HT1080 (cell line): ENCODE results near the gene DIP2B. TPM values are rescaled to one million over a fixed set of nuclear protein-coding genes. Genes with fewer than 3 reads are reported as not detected.

ENCODE experiments used
- DNase-seq: peaks from one replicate; pipeline ENCODE4 v3.0.0-alpha.2; 2015; ENCODE audit warnings: low read depth
- total RNA-seq: library from RNA; depleted of rRNA; stranded (reverse); fragments of >200 nt; shearing (Covaris generic); gene quantifications from 2 replicates; pipeline ENCODE4 v1.2.3, GENCODE V29; 2014

Gene DIP2B
- total RNA-seq, 1 experiment from 2014 or later: 45.3 TPM

GRCh38 chr12:50611021-50611744 is 106.4 kb downstream of the DIP2B start:
- no peak for DNase-seq

GRCh38 chr12:50612882-50613281 is 108.1 kb downstream of the DIP2B start:
- DNase-seq: no peak

DNA sequence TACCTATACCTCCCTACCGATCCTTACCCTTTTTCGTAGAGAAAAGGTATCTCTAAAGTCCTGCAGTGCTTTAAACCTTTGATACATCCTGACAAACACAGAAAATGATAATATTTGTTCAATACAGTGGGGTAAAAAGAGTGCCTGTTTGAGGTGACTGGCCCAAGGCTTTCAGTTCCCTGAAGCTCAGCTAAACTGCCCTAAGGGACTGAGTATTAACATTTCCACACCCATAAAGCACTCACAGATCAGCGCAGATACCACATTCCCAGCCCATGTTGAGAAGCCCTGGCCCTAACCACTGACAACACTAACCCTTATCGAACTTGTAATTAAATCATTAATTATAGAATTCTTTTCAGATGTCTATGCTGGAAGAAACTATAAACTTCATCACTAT is 108.7 kb downstream of the DIP2B start:
- no peak for DNase-seq

- peak; percentile 68 for DNase-seq
Measured at GRCh38 chr12:50614167-50614759, 109.5 kb downstream of the DIP2B start.

DNA sequence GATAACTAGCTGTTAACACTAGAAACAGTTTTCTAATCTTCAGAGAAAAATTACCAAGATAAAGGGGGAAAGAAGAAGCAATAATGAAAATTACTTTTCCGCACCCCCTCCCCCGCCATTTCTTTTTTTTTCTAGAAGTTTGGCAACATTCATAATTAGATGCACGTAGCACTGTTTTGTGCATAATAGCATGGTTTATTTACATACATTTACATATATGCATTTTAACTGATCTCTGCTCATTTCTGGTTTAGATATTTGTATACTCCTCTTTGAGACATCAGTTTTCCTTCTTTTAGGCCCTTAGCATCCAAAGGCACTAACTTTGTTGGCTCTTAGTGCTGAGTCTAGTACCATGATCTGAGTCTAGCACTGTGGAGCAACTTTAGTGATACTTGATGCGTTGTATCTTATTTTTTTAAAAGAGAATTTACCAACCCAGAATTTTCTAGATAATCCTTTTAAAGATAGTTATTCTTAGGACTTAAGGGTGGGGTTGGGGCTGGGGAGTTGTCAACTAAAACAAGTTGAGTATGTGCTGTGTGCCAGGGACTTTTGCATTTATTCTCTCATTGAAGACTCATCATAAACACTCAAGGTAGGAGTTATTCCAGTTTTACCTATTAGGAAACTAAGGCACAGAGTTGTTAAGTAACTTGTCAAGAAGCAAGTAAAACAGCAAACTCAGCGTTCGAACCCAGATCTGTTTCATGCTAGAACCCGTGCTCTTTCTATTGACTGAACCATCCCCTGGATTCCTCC is 110.5 kb downstream of the DIP2B start:
- no peak for DNase-seq

- no peak for DNase-seq
Measured at GRCh38 chr12:50615907-50616296, 111.1 kb downstream of the DIP2B start.

DNA sequence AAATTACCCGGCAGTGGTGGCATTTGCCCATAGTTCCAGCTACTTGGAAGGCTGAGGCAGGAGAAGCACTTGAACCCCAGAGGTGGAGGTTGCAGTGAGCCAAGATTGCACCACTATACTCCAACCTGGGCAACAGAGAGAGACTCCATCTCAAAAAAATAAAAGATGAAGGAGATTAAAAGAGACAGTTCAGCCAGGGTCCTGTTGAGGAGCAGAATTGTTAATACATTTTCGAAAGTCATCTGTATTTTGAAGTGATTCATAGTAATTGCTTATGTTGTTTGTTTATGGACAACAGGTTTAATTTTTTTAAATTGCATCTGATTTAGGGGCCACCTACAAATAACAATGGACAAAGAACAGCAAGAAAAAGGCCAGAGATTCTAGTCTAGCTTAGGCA is 112.9 kb downstream of the DIP2B start:
- no peak for DNase-seq

DNA sequence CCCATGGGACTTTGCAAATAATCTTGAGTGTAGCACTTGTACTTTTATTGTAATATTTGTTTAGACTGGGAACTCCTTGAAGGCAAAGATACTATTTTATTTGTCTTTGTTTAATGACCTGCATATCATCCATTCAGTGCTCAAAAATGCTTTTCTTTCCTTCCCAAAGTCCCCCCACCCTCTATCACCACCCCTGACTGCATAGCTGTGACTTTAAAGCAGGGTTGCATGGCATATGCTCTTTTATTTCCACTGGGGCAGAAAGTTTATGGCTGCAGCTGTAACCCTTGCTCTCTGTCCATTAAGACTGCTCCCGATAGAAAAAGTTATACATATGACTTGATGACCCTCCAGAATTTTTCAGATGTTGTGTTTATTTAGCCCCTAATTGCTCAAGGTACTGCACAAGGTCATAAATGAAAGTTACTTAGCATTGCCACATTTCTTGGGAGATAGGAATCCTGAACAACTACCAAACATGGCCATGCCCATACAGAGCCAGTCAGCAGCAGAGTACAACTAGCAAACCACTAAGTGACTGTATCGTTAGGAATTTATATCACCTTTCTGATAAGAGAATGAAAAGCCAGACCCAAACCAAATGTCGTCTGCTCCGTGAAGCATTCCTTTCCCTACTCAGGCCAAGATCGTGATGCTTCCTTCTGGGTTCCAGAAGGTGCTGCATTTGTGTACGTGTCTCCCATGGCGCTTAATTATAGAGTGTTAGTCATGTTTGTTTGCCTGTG is 114.3 kb downstream of the DIP2B start:
- DNase-seq: peak; percentile 73

DNA sequence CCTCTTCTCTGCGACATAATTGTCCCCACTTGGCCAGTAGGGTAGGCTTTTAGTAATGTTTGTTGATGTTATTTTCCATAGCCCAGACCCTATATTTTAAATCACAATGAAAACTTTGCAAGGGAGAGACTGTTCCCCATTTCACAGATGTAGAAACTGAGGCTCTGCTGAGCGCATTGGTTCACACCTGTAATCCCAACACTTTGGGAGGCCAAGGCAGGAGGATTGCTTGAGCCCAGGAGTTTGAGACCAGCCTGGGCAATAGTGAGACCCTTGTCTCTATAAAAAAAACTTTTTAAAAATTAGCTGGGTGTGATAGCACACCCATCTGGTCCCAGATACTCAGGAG is 114.8 kb downstream of the DIP2B start:
- DNase-seq: no peak

DNA sequence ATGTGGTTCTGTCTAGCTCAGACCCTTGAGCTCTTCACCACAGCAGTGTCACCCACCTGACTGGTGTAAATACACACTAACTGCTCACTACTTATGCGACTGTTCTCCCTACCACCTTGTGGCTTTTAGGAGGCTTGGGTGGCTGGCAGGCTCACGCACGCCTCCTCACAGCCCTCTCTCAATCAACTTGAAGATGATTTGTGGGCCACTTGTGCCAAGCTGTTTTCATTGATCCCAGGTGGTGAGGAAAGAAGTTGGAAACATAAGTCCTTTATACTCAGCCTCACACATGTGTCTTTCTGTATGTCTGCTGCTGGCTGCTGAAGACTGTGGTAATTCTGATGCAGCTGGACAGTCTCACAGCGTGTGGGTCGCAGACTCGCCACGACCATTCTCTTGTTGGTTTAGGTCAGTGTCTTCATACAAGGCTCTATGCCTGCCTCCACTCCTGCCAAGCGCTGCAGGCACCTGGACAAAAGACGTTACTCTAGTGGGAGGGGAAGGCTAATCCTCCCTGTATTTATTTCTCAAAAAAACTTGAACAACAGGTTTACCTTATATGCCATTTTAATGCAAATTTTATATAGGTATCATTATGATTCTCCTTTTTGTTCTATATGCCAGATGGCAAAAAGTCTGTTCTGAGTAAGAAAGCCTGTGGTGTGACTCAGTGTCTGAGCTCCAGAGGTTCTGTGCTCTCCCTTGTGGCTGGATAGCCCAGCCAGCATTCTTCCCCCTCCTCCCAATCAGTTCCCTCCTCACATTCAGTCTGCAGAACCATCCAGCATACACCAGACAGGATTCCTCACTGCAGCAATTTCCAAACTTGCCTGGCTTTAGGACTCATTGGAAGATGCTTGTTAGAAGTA is 115.6 kb downstream of the DIP2B start:
- peak; percentile 91 for DNase-seq

- no peak for DNase-seq
Measured at GRCh38 chr12:50620978-50621360, 116.2 kb downstream of the DIP2B start.

GRCh38 chr12:50621399-50622300 is 116.9 kb downstream of the DIP2B start:
- DNase-seq: no peak

DNA sequence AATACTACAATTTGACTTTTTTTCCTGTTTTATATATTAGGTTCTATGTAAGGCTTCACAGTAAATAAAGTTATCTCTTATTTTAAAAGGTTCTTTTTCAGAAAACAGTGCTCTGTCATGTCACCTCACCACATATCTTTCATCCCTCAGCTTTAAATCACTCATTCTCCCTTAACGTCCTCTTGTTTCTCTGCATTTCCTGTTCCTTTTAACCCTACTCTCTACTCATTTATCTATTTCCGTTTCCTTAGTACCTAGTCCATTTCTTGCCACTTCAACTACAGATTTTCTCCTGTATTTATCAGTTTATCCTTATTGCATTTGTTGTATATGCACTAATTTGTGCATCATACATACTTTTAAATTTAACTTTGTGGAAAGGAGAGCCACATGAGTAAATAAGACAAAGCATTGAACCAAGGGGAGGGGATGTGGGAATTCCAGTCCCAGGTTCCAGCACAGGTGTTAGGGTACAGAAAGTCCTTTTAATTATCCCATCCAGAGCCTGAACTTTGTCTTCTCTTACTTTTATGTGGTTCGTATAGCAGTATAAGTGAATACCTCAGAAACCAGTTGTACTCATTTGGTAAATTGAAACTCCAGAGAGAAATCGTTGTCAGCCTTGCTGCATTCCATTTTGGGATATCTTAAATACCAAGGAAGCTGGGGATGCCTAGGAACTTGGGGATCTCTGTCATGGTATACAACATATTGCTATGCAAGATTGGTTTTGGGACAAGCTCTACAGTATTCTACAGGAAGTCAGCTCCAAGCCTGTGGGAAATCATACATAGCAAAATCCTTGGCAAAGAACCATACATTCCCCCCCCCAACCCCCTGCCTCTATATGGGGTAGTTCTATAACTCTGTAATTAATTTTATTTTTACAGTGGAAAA is 120.5 kb downstream of the DIP2B start:
- no peak for DNase-seq

GRCh38 chr12:50626026-50626425 is 121.2 kb downstream of the DIP2B start:
- no peak for DNase-seq

DNA sequence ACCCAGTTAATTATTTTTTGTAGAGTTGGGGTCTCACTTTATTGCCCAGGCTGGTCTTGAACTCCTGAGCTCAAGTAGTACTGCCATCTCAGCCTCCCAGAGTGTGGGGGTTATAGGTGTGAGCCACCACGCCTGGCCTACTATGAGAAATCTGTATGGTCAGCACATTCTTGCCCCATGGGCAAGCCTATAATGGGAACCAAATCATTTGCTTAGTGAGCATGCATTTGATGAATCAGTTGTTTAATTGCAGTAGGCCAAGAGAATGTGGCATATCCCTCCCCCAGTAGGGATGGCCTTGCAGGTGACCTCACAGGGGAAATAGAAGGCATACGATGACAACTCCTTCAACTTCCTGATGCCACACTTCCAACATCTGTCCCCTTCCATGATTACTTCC is 122.7 kb downstream of the DIP2B start:
- DNase-seq: no peak

GRCh38 chr12:50628394-50628793 is 123.6 kb downstream of the DIP2B start:
- no peak for DNase-seq

- DNase-seq: peak; percentile 82
Measured at GRCh38 chr12:50633955-50634354, 129.2 kb downstream of the DIP2B start.

GRCh38 chr12:50634379-50634778 is 129.6 kb downstream of the DIP2B start:
- DNase-seq: no peak

GRCh38 chr12:50635364-50635763 is 130.6 kb downstream of the DIP2B start:
- no peak for DNase-seq
